Measurements from ENCODE around the gene GAK.

GAK gene

DNA sequence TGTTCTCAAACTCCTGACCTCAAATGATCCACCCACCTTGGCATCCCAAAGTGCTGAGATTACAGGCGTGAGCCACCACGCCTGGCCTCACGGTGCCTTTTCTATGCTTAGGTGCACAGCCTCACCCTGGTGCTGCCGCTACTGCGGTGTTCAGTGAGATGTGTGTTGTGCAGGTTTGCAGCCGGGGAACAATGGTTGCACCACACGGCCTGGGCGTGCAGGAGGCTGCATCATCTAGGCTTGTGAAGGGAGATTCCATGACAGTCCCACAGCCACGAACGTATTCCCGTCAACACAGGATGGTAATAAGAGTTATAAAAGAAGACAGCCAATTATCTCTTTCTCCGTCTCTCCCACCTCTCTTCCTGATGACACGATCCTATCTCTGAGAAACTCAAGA lies 128.2 kb downstream of the GAK start:
- no peak for DNase-seq

DNA sequence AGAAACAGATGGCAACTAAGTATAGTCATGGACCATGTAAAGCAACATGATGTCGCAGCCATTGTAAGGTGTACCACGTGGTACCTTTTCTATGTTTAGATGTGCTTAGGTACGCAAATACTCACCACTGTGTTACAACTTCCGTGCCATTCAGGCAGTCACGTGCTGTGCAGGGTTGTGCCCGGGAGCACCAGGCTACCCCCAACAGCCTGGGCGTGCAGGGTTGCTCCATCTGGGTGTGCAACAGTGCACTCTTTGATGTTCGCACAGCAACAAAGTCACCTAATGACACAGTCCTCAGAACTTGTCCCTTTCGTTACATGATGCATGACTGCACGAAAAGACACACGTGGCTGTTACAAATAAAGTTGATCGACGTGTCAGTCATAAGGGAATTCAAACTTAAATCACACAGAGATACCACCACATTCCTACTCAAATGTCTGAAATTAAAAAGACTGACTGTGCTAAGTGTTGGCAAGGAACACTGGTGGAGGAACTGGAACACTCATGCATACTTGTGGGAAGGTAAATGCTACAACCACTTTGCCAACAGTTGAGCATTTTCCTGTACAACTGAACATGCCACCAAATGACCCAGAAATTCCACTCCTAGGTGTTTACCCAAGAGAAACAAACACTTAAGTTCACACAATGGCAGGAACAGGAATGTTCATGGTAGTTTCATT lies 130.5 kb downstream of the GAK start:
- DNase-seq = no peak

Data from EL (cell line).